GM12872 (cell line): ENCODE measurements around the gene GAGE13.
"Not testable (repeated sequence)": the region's sequence is repeated elsewhere in the genome, so short reads cannot be mapped to it uniquely, and the experiment has no call there.

Source experiments
- TF ChIP-seq, protein P1 (sequence below): IDR thresholded peaks from 3 replicates; pipeline ENCODE4 v1.5.1; 2011; ENCODE audit warnings: low read depth, mild to moderate bottlenecking, low read length, moderate library complexity; ENCODE audit not compliant: insufficient read depth

GAGE13 gene

GRCh38 chrX:49331282-49331681 lies at the start of gene GAGE13:
Gene GAGE13, plus strand, starts transcription at chrX:49331582. Its CDS starts 1,156 bp downstream, at chrX:49332738.
- TF ChIP-seq, protein P1, sequence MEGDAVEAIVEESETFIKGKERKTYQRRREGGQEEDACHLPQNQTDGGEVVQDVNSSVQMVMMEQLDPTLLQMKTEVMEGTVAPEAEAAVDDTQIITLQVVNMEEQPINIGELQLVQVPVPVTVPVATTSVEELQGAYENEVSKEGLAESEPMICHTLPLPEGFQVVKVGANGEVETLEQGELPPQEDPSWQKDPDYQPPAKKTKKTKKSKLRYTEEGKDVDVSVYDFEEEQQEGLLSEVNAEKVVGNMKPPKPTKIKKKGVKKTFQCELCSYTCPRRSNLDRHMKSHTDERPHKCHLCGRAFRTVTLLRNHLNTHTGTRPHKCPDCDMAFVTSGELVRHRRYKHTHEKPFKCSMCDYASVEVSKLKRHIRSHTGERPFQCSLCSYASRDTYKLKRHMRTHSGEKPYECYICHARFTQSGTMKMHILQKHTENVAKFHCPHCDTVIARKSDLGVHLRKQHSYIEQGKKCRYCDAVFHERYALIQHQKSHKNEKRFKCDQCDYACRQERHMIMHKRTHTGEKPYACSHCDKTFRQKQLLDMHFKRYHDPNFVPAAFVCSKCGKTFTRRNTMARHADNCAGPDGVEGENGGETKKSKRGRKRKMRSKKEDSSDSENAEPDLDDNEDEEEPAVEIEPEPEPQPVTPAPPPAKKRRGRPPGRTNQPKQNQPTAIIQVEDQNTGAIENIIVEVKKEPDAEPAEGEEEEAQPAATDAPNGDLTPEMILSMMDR = not testable (repeated sequence)

DNA sequence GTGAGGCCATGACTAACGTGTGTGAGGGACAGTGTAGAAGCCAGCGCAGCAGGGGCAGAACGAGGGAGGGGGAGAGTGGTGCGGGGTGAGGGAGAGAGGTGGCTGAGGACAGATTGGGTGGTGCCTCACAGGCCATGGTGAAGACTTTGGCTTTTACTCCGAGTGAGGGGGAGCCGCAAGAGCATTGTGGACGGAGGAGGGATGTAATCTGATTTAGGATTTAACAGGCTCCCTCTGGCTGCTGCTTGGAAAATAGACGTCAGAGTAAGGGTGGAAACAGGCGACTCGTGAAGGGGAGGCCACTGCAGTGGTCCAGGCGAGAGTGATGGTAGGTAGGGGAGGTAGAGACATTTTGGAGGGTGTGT lies 48.8 kb upstream of the GAGE13 start:
- TF ChIP-seq, protein P1 = no peak

DNA sequence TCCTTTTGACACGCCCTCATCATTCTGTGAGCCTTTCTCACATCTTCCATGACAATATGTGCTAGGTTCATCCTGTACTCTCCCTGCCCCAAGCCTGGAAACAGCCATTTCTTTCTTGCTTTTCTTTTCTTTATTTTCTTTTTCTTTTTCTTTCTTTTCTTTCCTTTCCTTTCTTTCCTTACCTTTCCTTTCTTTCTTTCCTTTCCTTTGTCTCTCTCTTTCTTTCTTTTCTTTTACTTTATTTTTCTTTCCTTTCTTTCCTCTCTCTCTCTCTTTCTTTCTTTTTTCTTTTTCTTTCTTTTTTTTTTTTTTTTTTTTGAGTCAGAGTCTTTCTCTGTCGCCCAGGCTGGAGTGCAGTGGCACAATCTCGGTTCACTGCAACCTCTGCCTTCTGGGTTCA lies 47.2 kb upstream of the GAGE13 start:
- TF ChIP-seq, protein P1 = no peak

DNA sequence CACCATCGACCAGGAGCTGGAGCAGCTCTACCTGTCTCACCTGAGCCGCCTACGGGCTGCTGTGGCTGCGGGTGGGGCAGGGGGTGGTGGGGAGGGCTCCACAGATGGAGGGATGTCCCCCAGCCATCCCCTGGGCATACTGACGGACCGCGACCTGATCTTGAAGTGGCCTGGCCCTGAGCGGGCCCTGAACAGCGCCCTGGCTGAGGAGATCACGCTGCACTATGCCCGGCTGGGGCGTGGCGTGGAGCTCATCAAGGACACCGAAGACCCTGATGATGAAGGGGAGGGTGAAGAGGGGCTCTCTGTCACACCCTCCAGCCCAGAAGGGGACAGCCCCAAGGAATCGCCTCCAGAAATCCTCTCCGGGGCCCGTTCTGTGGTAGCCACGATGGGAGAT lies 45.2 kb upstream of the GAGE13 start:
- TF ChIP-seq, protein P1 = no peak

DNA sequence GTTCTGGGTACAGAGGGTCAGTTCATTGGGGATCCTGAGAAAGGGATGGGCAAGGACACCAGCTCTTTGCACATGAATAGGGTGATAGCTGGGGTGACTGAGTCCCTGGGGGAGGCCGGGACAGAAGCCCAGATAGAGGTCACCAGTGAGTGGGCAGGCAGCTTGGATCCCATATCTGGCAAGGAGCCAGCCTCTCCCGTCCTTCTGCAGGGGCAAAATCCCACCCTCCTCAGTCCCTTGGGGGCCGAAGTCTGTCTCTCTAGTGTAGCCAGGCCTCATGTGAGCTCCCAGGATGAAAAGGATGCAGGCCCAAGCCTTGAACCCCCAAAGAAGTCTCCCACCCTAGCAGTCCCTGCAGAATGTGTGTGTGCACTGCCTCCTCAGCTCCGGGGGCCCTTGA lies 44.8 kb upstream of the GAGE13 start:
- TF ChIP-seq, protein P1 = no peak

- TF ChIP-seq, protein P1 = no peak
Measured at GRCh38 chrX:49287665-49288064, 43.7 kb upstream of the GAGE13 start.

GRCh38 chrX:49290215-49290614 lies 41.2 kb upstream of the GAGE13 start:
- TF ChIP-seq, protein P1 = no peak

GRCh38 chrX:49291615-49292337 lies 39.6 kb upstream of the GAGE13 start:
- TF ChIP-seq, protein P1 = peak; percentile 72
